Mesendoderm (in vitro differentiated cells): ENCODE measurements around the gene AAGAB.

Source experiments
- DNase-seq: peaks from one replicate; pipeline ENCODE4 v3.0.0; 2013
- H2AK5ac ChIP-seq: 2 replicates; pipeline ENCODE4 v1.6.1; 2013; ENCODE audit warnings: low read length, inconsistent platforms
- H2BK120ac ChIP-seq: 2 replicates; pipeline ENCODE4 v1.6.1; 2013; ENCODE audit warnings: low read depth, mild to moderate bottlenecking, low read length, moderate library complexity, mixed read lengths
- H2BK15ac ChIP-seq: replicated peaks from 2 replicates; pipeline ENCODE4 v1.6.1; 2013; ENCODE audit warnings: low read depth, mild to moderate bottlenecking, moderate library complexity
- H2BK5ac ChIP-seq: 2 replicates; pipeline ENCODE4 v1.6.1; 2013; ENCODE audit warnings: low read length, inconsistent platforms
- H3K18ac ChIP-seq: 2 replicates; pipeline ENCODE4 v1.6.1; 2013; ENCODE audit warnings: mild to moderate bottlenecking, low read length, mixed read lengths
- H3K23ac ChIP-seq: one replicate; pipeline ENCODE4 v1.6.1; 2013; ENCODE audit warnings: low read length
- H3K27ac ChIP-seq: 2 replicates; pipeline ENCODE4 v1.5.1; 2013; ENCODE audit warnings: low read depth, mild to moderate bottlenecking, inconsistent platforms, low read length, moderate library complexity
- H3K27me3 ChIP-seq: 2 replicates; pipeline ENCODE4 v1.6.1; 2013; ENCODE audit warnings: low read length, control low read depth, mild to moderate bottlenecking, inconsistent platforms; ENCODE audit not compliant: insufficient read depth, poor library complexity
- H3K36me3 ChIP-seq: 2 replicates; pipeline ENCODE4 v1.6.1; 2013; ENCODE audit warnings: low read length, inconsistent platforms; ENCODE audit not compliant: control insufficient read depth, insufficient read depth
- H3K4ac ChIP-seq: one replicate; pipeline ENCODE4 v1.6.1; 2013; ENCODE audit warnings: low read depth, mild to moderate bottlenecking, low read length, moderate library complexity
- H3K4me1 ChIP-seq: 2 replicates; pipeline ENCODE4 v1.6.1; 2013; ENCODE audit warnings: low read depth, low read length, inconsistent platforms; ENCODE audit not compliant: control insufficient read depth
- H3K4me2 ChIP-seq: 2 replicates; pipeline ENCODE4 v1.6.1; 2013; ENCODE audit warnings: low read length
- H3K4me3 ChIP-seq: 2 replicates; pipeline ENCODE4 v1.5.1; 2013; ENCODE audit warnings: mild to moderate bottlenecking, low read length
- H3K56ac ChIP-seq: one replicate; pipeline ENCODE4 v1.6.1; 2013; ENCODE audit warnings: low read length
- H3K79me1 ChIP-seq: 2 replicates; pipeline ENCODE4 v1.6.1; 2013; ENCODE audit warnings: low read length, inconsistent platforms
- H3K79me2 ChIP-seq: 2 replicates; pipeline ENCODE4 v1.6.1; 2013; ENCODE audit warnings: mild to moderate bottlenecking, low read length; ENCODE audit not compliant: control insufficient read depth, insufficient read depth
- H3K9ac ChIP-seq: 2 replicates; pipeline ENCODE4 v1.6.1; 2013; ENCODE audit warnings: low read length, inconsistent platforms
- H4K5ac ChIP-seq: one replicate; pipeline ENCODE4 v1.6.1; 2013; ENCODE audit warnings: low read length
- H4K8ac ChIP-seq: one replicate; pipeline ENCODE4 v1.6.1; 2013; ENCODE audit warnings: low read depth, mild to moderate bottlenecking, control low read depth, low read length, moderate library complexity
- WGBS: extraction: QIAGEN DNeasy Blood & Tissue Kit; methylation state at CpG from one replicate; pipeline ENCODE4 v1.1.7; 2013; ENCODE audit warnings: low lambda C conversion rate, missing lambda C conversion rate; ENCODE audit not compliant: insufficient coverage; ENCODE audit errors: extremely low coverage; 5-methylcytosine and 5-hydroxymethylcytosine counted together

Gene AAGAB

DNA sequence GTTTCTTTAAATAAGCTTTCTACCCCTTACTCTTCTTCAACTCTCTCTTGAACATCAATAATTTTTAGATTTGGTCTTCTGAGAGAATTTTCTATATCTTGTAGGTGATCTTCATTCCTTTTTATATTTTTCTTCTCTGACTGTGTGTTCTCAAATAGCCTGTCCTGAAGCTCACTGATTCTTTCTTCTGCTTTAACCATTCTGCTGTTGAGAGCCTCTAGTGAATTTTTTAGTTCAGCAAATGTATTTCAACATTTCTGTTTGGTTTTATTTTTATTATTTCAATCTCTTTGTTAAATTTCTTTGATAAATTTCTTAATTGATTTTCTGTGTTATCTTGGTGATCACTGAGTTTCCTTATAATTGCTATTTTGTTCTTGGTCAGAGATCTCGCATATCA lies 19.8 kb upstream of the AAGAB start:
- Histone ChIP-seq H3K27me3 (peaks cover 2% of the 10 kb centered on the region), H3K36me3 (no peaks in the 10 kb centered on the region), H3K18ac (no peak overlapping the region), H2BK120ac (no peak overlapping the region), H3K9ac (no peak overlapping the region), H3K56ac (no peak overlapping the region), H3K79me2 (no peaks in the 10 kb centered on the region), H2BK5ac (no peak overlapping the region), H3K4me2 (no peak overlapping the region), H3K27ac (no peak overlapping the region), H3K23ac (no peak overlapping the region), H2BK15ac (no peak overlapping the region), H2AK5ac (no peak overlapping the region), H3K4ac (no peak overlapping the region), H4K8ac (no peak overlapping the region), H3K79me1 (no peaks in the 10 kb centered on the region), H4K5ac (no peak overlapping the region), H3K4me1 (peaks cover 2% of the 10 kb centered on the region), H3K4me3 (no peak overlapping the region)
- no peak for DNase-seq
- WGBS, result no CpG with 5 or more reads among the region's 1 CpG

DNA sequence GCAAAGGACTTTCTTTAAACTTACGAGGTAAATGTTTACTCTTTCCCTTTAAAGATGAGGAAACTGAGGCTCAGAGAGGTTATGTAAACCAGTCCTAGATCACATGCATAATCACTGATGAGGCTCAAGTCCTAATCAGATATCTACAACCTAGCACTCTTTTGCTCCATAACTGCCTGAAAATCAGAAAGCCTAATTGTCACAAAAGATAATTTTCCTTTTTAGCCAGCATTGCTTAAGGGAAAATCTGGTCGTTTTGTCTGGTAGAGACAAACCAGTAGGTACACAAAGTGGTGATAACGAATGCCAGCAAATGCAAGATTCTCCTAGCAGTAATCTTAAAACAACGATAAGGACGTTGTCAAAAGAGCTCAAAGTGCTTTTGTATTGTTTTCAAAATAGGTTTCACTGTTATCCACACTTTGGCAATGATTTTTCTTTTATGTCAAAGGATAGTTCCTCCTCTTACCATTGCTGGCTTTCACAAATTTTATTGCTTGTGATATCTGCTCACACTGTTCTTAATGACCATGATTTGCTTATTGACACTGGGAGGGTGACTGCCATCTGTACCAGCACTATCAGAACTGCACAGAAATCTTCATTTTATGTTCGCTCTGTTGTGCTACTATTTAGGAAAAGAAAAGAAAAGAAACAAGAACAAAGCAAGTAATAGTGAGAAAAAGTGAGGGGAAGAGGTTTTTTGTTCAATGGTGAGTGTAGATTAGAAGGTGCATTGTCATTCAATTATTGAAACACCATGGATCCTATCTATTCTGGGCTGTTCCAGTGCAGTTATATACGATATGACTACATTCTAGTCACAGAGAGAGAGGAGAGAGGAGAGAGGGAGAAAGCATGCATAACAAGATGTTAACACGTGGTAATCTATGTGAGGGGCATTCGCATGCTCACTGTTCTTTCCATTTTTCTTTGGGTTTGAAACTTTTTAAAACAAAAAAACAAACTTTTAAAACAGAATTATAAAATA lies 13.8 kb upstream of the AAGAB start:
- Histone ChIP-seq H3K36me3 (no peaks in the 10 kb centered on the region), H4K8ac (no peak overlapping the region), H2AK5ac (no peak overlapping the region), H3K23ac (no peak overlapping the region), H3K4me2 (no peak overlapping the region), H3K27ac (no peak overlapping the region), H3K79me2 (no peaks in the 10 kb centered on the region), H3K4ac (no peak overlapping the region), H3K4me3 (no peak overlapping the region), H3K79me1 (no peaks in the 10 kb centered on the region), H2BK15ac (peak overlapping the region; percentile 36), H3K27me3 (peaks cover 2% of the 10 kb centered on the region), H3K4me1 (peaks cover 4% of the 10 kb centered on the region), H3K9ac (no peak overlapping the region), H4K5ac (no peak overlapping the region), H2BK120ac (no peak overlapping the region), H3K18ac (no peak overlapping the region), H3K56ac (no peak overlapping the region), H2BK5ac (peak overlapping the region; percentile 38)
- peak; percentile 63 for DNase-seq
- WGBS, result no CpG with 5 or more reads among the region's 9 CpGs

DNA sequence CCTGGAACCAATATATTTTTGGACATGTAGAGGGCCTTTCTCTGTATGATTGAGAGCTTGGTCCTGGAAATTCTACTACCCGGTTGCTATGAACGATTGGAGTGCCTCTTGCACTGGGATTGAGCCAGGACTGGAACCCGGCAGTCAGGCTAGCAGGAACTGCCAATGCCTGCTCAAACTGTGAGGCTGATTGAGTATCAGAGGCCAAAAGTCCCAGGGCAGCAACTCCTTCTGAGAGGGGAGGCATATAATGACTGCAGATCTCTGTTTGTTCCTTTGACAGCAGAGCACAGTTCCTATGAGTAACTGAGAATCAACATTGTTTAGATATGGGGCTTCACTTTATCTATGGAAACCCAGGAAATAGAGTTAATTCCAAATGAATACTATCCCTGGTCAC lies 13.0 kb upstream of the AAGAB start:
- no peak overlapping the region for H3K4ac ChIP-seq
- no peak overlapping the region for H3K56ac ChIP-seq
- no peak overlapping the region for H3K4me3 ChIP-seq
- no peak overlapping the region for H2BK5ac ChIP-seq
- H4K8ac ChIP-seq, result no peak overlapping the region
- H3K36me3 ChIP-seq, result no peaks in the 10 kb centered on the region
- H3K9ac ChIP-seq, result no peak overlapping the region
- no peak overlapping the region for H3K27ac ChIP-seq
- peak; percentile 74 for DNase-seq
- H3K4me1 ChIP-seq, result peaks cover 4% of the 10 kb centered on the region
- no CpG with 5 or more reads among the region's 3 CpGs for WGBS
- H2BK15ac ChIP-seq, result peak overlapping the region; percentile 45
- H3K79me1 ChIP-seq, result no peaks in the 10 kb centered on the region
- no peak overlapping the region for H4K5ac ChIP-seq
- H3K18ac ChIP-seq, result peak overlapping the region; percentile 28
- peaks cover 2% of the 10 kb centered on the region for H3K27me3 ChIP-seq
- no peak overlapping the region for H2AK5ac ChIP-seq
- no peak overlapping the region for H3K4me2 ChIP-seq
- no peak overlapping the region for H3K23ac ChIP-seq
- H2BK120ac ChIP-seq, result no peak overlapping the region
- no peaks in the 10 kb centered on the region for H3K79me2 ChIP-seq

DNA sequence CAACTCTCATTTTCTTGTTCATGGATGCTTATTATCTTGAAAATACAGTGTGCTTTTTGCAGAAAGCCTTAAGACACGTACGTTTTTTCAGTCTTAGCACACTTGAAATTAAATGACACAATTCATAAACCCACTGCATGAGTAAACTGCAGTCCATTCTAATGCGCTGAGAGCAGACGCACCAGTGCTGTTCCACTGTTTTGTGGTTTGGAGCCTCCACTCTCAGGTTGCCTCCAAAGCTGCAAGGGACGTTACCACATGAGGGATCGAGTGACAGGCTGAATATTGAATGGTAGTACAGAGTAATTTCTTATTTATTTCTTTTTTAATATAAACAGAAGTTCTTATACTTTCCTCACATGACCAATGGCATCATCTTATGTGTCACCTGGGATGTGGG lies 12.4 kb upstream of the AAGAB start:
- Histone ChIP-seq H4K5ac (no peak overlapping the region), H4K8ac (no peak overlapping the region), H3K79me1 (no peaks in the 10 kb centered on the region), H3K36me3 (no peaks in the 10 kb centered on the region), H2BK120ac (no peak overlapping the region), H3K4ac (no peak overlapping the region), H3K56ac (no peak overlapping the region), H2AK5ac (no peak overlapping the region), H3K27me3 (no peaks in the 10 kb centered on the region), H3K79me2 (no peaks in the 10 kb centered on the region), H3K23ac (no peak overlapping the region), H3K27ac (no peak overlapping the region), H3K18ac (no peak overlapping the region), H3K4me1 (peaks cover 4% of the 10 kb centered on the region), H3K4me3 (no peak overlapping the region), H3K4me2 (no peak overlapping the region), H2BK15ac (no peak overlapping the region), H2BK5ac (no peak overlapping the region), H3K9ac (no peak overlapping the region)
- DNase-seq, result no peak
- WGBS, result no CpG with 5 or more reads among the region's 6 CpGs

DNA sequence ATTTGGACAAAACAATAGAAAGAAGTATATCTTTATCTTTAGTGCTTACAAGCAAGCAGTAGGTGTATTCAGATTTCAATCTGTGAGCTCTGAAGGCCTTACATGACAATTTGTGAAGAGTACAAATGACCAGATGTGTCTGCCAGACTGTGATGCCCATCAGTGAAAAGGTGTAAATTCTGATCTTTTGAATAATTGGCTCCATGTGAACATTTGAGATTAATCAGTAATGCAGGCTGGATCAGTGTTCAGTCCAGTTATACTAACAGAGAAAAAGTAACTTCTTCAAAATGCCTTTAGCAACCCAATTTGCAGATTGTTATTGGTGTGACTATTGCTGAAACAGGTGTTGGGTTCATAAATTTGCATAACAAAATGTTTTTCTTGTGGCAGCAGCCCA lies 5.3 kb upstream of the AAGAB start:
- Histone ChIP-seq H3K9ac (no peak overlapping the region), H3K4me1 (no peaks in the 10 kb centered on the region), H2BK15ac (no peak overlapping the region), H3K56ac (no peak overlapping the region), H3K27me3 (no peaks in the 10 kb centered on the region), H3K79me1 (no peaks in the 10 kb centered on the region), H2BK5ac (no peak overlapping the region), H3K36me3 (no peaks in the 10 kb centered on the region), H3K27ac (no peak overlapping the region), H3K4me2 (no peak overlapping the region), H2BK120ac (no peak overlapping the region), H2AK5ac (no peak overlapping the region), H3K4ac (no peak overlapping the region), H3K18ac (no peak overlapping the region), H3K23ac (no peak overlapping the region), H4K5ac (no peak overlapping the region), H3K4me3 (no peak overlapping the region), H3K79me2 (no peaks in the 10 kb centered on the region), H4K8ac (no peak overlapping the region)
- DNase-seq, result no peak

DNA sequence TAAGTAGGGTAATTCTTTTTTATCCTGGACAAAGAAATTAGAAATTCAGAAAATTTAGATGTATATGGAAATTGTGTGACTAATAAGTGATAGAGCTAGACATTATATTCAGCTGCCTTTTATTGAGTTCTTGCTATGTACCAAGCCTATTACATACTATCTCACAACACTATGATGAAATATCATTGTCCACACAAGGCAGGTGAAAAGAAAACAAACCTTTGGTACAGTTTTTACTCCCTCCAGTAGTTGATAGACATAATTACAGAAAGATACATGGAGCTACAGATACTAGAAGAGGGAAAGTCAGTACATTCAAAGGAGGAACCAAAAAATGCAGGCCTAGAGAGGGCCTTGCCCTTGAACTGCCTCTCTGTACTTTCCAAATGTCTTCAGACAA lies 4.9 kb upstream of the AAGAB start:
- Histone ChIP-seq H3K27me3 (no peaks in the 10 kb centered on the region), H3K4me3 (no peak overlapping the region), H3K9ac (no peak overlapping the region), H2BK120ac (no peak overlapping the region), H4K5ac (no peak overlapping the region), H3K18ac (no peak overlapping the region), H3K23ac (no peak overlapping the region), H4K8ac (no peak overlapping the region), H2AK5ac (no peak overlapping the region), H3K79me1 (no peaks in the 10 kb centered on the region), H3K4me2 (no peak overlapping the region), H2BK15ac (no peak overlapping the region), H3K79me2 (no peaks in the 10 kb centered on the region), H3K56ac (no peak overlapping the region), H3K4me1 (no peaks in the 10 kb centered on the region), H2BK5ac (no peak overlapping the region), H3K4ac (no peak overlapping the region), H3K36me3 (no peaks in the 10 kb centered on the region), H3K27ac (no peak overlapping the region)
- no peak for DNase-seq
